Right lobe of liver (tissue), 4 donors: ENCODE data around the gene PTPRK.

Experiments
- POLR2A ChIP-seq: fragments of 450-650 bp; IDR thresholded peaks from one replicate; pipeline ENCODE4 v1.6.1; 2017; ENCODE audit warnings: antibody characterized with exemption, mild to moderate bottlenecking
- TF ChIP-seq, protein P1 (sequence below), 4 donors: fragments of 200-600 bp in 3 of 4; fragments of 450-650 bp in 1 of 4; IDR thresholded peaks; one replicate each; pipeline versions ENCODE4 v1.5.1 to v1.8.0; 2016 to 2022; ENCODE audit warnings: antibody characterized with exemption in 4 of 4, mild to moderate bottlenecking in 2 of 4
- donor health status: DM: no; HTN: no; CAD: no.
- donor health status: DM: no; HTN: no; CAD: no.
- donor health status: DM: no; HTN: yes; CAD: no.

DNA sequence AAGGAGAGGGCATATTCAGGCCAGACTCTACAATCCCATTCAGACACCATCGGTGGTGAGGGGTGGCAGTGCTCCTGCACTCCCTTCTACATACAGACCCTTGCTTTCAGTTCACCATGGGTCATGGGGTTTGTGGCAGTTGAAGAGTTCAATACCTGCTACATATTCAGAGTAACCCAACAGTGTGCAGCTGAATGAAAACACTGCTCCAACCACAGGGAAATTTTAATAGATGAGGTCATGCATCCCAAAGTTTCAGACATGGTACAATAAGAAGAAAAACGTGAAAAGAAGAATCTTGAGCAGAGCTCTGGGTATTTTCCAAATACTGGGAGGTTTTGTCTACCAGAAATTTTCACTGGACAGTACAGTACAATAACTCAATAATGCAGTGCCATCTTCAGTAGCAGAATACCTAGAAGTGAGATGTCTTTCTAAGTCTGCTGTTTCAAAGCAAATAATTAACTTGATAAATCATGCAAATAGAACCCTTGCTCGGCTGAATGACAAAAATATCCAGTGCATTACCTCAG, 162.1 kb downstream of the PTPRK start:
- TF ChIP-seq POLR2A: no peak
- TF ChIP-seq, protein P1, sequence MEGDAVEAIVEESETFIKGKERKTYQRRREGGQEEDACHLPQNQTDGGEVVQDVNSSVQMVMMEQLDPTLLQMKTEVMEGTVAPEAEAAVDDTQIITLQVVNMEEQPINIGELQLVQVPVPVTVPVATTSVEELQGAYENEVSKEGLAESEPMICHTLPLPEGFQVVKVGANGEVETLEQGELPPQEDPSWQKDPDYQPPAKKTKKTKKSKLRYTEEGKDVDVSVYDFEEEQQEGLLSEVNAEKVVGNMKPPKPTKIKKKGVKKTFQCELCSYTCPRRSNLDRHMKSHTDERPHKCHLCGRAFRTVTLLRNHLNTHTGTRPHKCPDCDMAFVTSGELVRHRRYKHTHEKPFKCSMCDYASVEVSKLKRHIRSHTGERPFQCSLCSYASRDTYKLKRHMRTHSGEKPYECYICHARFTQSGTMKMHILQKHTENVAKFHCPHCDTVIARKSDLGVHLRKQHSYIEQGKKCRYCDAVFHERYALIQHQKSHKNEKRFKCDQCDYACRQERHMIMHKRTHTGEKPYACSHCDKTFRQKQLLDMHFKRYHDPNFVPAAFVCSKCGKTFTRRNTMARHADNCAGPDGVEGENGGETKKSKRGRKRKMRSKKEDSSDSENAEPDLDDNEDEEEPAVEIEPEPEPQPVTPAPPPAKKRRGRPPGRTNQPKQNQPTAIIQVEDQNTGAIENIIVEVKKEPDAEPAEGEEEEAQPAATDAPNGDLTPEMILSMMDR (IDR thresholded peaks at IDR 0.05): no peak
